K562 (cell line): ENCODE data around the gene NOA1. TPM values are rescaled to one million over a fixed set of nuclear protein-coding genes. Genes with fewer than 3 reads are reported as not detected.

Experiments
- EGR1 ChIP-seq: fragments of 450-650 bp; conservative IDR thresholded peaks from 2 replicates; pipeline ENCODE4 v1.6.1; 2017; ENCODE audit warnings: mild to moderate bottlenecking
- HMG20B ChIP-seq: fragments of 250-450 bp; sonication (Bioruptor Pico); IDR thresholded peaks from 2 replicates; pipeline ENCODE4 v1.5.0; 2021; ENCODE audit warnings: mild to moderate bottlenecking
- IRF1 ChIP-seq: sonication (generic); formaldehyde crosslinking; IDR thresholded peaks from 2 replicates; pipeline ENCODE4 v1.8.0; 2022; ENCODE audit warnings: missing genetic modification reagents, mild to moderate bottlenecking, borderline replicate concordance
- JUN ChIP-seq, 2 experiments: sonication (generic) in 1 of 2; formaldehyde crosslinking in 1 of 2; IDR thresholded peaks; 2 replicates each; pipeline versions ENCODE4 v1.6.1 to v1.8.0; 2012 to 2022; ENCODE audit warnings: borderline replicate concordance in 2 of 2, mild to moderate bottlenecking in 2 of 2, improper control_type of control experiment in 1 of 2, low read depth in 1 of 2, low read length in 1 of 2, missing genetic modification reagents in 1 of 2
- KAT7 ChIP-seq: sonication (generic); formaldehyde crosslinking; IDR thresholded peaks from 2 replicates; pipeline ENCODE4 v1.8.0; 2022; ENCODE audit warnings: missing genetic modification reagents, mild to moderate bottlenecking, borderline replicate concordance
- MAX ChIP-seq: sonication (generic); formaldehyde crosslinking; IDR thresholded peaks from 2 replicates; pipeline ENCODE4 v1.9.0; 2022; ENCODE audit warnings: mild to moderate bottlenecking, missing genetic modification reagents
- MYNN ChIP-seq, 2 experiments: sonication (generic); formaldehyde crosslinking in 1 of 2; IDR thresholded peaks; 2 replicates each; pipeline versions ENCODE4 v1.5.0 to v1.6.1; 2016 to 2020; ENCODE audit warnings: antibody characterized with exemption in 1 of 2, missing genetic modification reagents in 1 of 2
- OTX1 ChIP-seq: fragments of 450-650 bp; formaldehyde crosslinking; IDR thresholded peaks from 2 replicates; pipeline ENCODE4 v1.4.0; 2022; ENCODE audit warnings: mild to moderate bottlenecking
- PBX2 ChIP-seq, 2 experiments: IDR thresholded peaks in 1 of 2; conservative IDR thresholded peaks in 1 of 2; 2 replicates each; pipeline ENCODE4 v1.6.1; 2016; ENCODE audit warnings: low read depth in 2 of 2, mild to moderate bottlenecking in 1 of 2, missing compliant biosample characterization in 1 of 2, missing genetic modification characterization in 1 of 2, moderate library complexity in 1 of 2
- POLR2B ChIP-seq: fragments of 450-650 bp; IDR thresholded peaks from 2 replicates; pipeline ENCODE4 v1.6.1; 2018; ENCODE audit warnings: low read depth; ENCODE audit not compliant: partially characterized antibody
- POU5F1 ChIP-seq: fragments of 150-350 bp; IDR thresholded peaks from 2 replicates; pipeline ENCODE4 v1.6.1; 2014; ENCODE audit warnings: borderline replicate concordance, low read length, low read depth, mild to moderate bottlenecking; ENCODE audit not compliant: partially characterized antibody
- PURB ChIP-seq: sonication (generic); formaldehyde crosslinking; IDR thresholded peaks from 2 replicates; pipeline ENCODE4 v1.9.0; 2021; ENCODE audit warnings: low read depth, mild to moderate bottlenecking, missing genetic modification reagents
- RCOR1 ChIP-seq, 2 experiments: IDR thresholded peaks; 2 replicates each; pipeline ENCODE4 v1.6.1; 2012; ENCODE audit warnings: low read depth in 2 of 2, low read length in 2 of 2, borderline replicate concordance in 1 of 2, improper control_type of control experiment in 1 of 2
- RFX5 ChIP-seq: IDR thresholded peaks from 2 replicates; pipeline ENCODE4 v1.6.1; 2011; ENCODE audit warnings: low read depth, mild to moderate bottlenecking, improper control_type of control experiment, low read length
- SETDB1 ChIP-seq: IDR thresholded peaks from one replicate; pipeline ENCODE4 v1.6.1; 2012; ENCODE audit warnings: low read length, control low read depth, inconsistent platforms
- TAF15 ChIP-seq: fragments of 200-400 bp; formaldehyde crosslinking; IDR thresholded peaks from 2 replicates; pipeline ENCODE4 v1.6.1; 2017; ENCODE audit warnings: mild to moderate bottlenecking, low read depth, low read length, moderate library complexity
- TOE1 ChIP-seq, 2 experiments: fragments of 450-650 bp in 1 of 2; sonication (generic) in 1 of 2; formaldehyde crosslinking in 1 of 2; IDR thresholded peaks; 2 replicates each; pipeline versions ENCODE4 v1.7.1 to v1.8.0; 2016 to 2022; ENCODE audit warnings: borderline replicate concordance in 2 of 2, mild to moderate bottlenecking in 2 of 2, antibody characterized with exemption in 1 of 2, inconsistent platforms in 1 of 2, low read depth in 1 of 2, missing genetic modification reagents in 1 of 2, moderate library complexity in 1 of 2
- XRCC3 ChIP-seq: fragments of 450-650 bp; IDR thresholded peaks from 2 replicates; pipeline ENCODE4 v1.6.1; 2017; ENCODE audit warnings: mild to moderate bottlenecking, moderate library complexity
- ZBED1 ChIP-seq: IDR thresholded peaks from 2 replicates; pipeline ENCODE4 v1.6.1; 2014
- ZBTB26 ChIP-seq: fragments of 450-650 bp; formaldehyde crosslinking; IDR thresholded peaks from 2 replicates; pipeline ENCODE4 v1.4.0; 2022; ENCODE audit warnings: missing genetic modification characterization
- ZNF174 ChIP-seq: fragments of 250-450 bp; sonication (Bioruptor Pico); IDR thresholded peaks from 2 replicates; pipeline ENCODE4 v1.4.0; 2020; ENCODE audit warnings: mild to moderate bottlenecking
- ZNF354B ChIP-seq: fragments of 250-450 bp; sonication (Bioruptor Pico); IDR thresholded peaks from 2 replicates; pipeline ENCODE4 v1.4.0; 2020
- ZNF431 ChIP-seq: sonication (generic); formaldehyde crosslinking; IDR thresholded peaks from 2 replicates; pipeline ENCODE4 v1.8.0; 2022; ENCODE audit warnings: mild to moderate bottlenecking, missing genetic modification reagents
- polyA plus RNA-seq, 8 experiments: library from polyadenylated mRNA; depleted of rRNA in 4 of 8; stranded (reverse) in 5 of 8; unstranded in 3 of 8; fragments of >200 nt; fragmentation: Nextera tagmentation in 2 of 8; fragmentation: Illumina TruSeq in 1 of 8; extraction: Ambion mirVana in 2 of 8; extraction: Trizol in 1 of 8; gene quantifications; 2 replicates each; pipeline versions ENCODE4 v1.2.1 to v1.2.3, GENCODE V29; 2011 to 2014; ENCODE audit warnings: inconsistent platforms in 1 of 8, missing spikeins in 1 of 8
- total RNA-seq, 7 experiments: library from RNA; depleted of rRNA in 6 of 7; stranded (reverse); fragments of >200 nt in 6 of 7; fragmentation: Illumina TruSeq in 2 of 7; extraction: Trizol in 2 of 7; gene quantifications; 2 replicates each; pipeline versions ENCODE4 v1.2.1 to v1.2.3, GENCODE V29; 2011 to 2021; ENCODE audit warnings: low replicate concordance in 1 of 7

NOA1 gene
- total and polyA plus RNA-seq, 9 of the 15 experiments (the other 6 are each of a cell fraction or from before 2014, with no cell fraction given) = 2.6 to 26.6 (median 16.7) TPM

- no peak for TF ChIP-seq OTX1 (CRISPR knock-in tag)
- TF ChIP-seq ZBED1 = no peak
- TF ChIP-seq RFX5 = no peak
- no peak for TF ChIP-seq PBX2 (CRISPR knock-in tag; IDR thresholded peaks at IDR 0.05; ENCODE audit: low read depth)
- no peak for TF ChIP-seq PBX2 (tag; conservative IDR thresholded peaks at IDR 0.05; ENCODE audit: low read depth)
- TF ChIP-seq HMG20B (CRISPR knock-in tag) = no peak
- no peak for TF ChIP-seq ZBTB26
- TF ChIP-seq EGR1 = no peak
- no peak for TF ChIP-seq IRF1 (CRISPR knock-in tag)
- TF ChIP-seq TAF15 = no peak
- peak; percentile 92 for TF ChIP-seq POLR2B
- TF ChIP-seq ZNF174 (CRISPR knock-in tag) = no peak
- peak; percentile 70; the same call in 1 of the 2 replicates for TF ChIP-seq ZNF431
- TF ChIP-seq MYNN (IDR thresholded peaks at IDR 0.05) = no peak
- TF ChIP-seq MYNN (CRISPR knock-in tag; IDR thresholded peaks at IDR 0.05) = no peak
- TF ChIP-seq SETDB1 = no peak
- peak; percentile 11; the same call in 1 of the 2 replicates for TF ChIP-seq MAX (CRISPR knock-in tag)
- no peak for TF ChIP-seq KAT7
- peak; percentile 26; the same call in 1 of the 2 replicates for TF ChIP-seq JUN (IDR thresholded peaks at IDR 0.05; ENCODE audit: borderline replicate concordance, low read depth, low read length)
- no peak for TF ChIP-seq JUN (CRISPR knock-in tag; IDR thresholded peaks at IDR 0.05; ENCODE audit: borderline replicate concordance)
- no peak for TF ChIP-seq ZNF354B
- TF ChIP-seq TOE1 (IDR thresholded peaks at IDR 0.05; ENCODE audit: borderline replicate concordance) = peak; percentile 41; the same call in 1 of the 2 replicates
- no peak for TF ChIP-seq TOE1 (CRISPR knock-in tag; IDR thresholded peaks at IDR 0.05; ENCODE audit: borderline replicate concordance, low read depth)
- no peak for TF ChIP-seq XRCC3
- TF ChIP-seq PURB (CRISPR knock-in tag) = no peak
- no peak for TF ChIP-seq POU5F1
- no peak for TF ChIP-seq RCOR1 (IDR thresholded peaks at IDR 0.05; ENCODE audit: borderline replicate concordance in 1 of 2, low read depth in 2 of 2, low read length in 2 of 2)
These were observed at the start of gene NOA1 (continued) for GRCh38 chr4:56977321-56978012.
